Epithelial cell of proximal tubule (primary cell): Measurements from ENCODE around the gene SEC63. TPM values are rescaled to one million over a fixed set of nuclear protein-coding genes. Genes with fewer than 3 reads are reported as not detected.
"Not testable (repeated sequence)": the region's sequence is repeated elsewhere in the genome, so short reads cannot be mapped to it uniquely, and the experiment has no call there.

Source experiments
- DNase-seq: peaks from one replicate; pipeline ENCODE4 v3.0.0-alpha.2; 2011; ENCODE audit warnings: low read depth
- H3K4me3 ChIP-seq: 2 replicates; pipeline ENCODE4 v1.5.1; 2011; ENCODE audit warnings: low read depth, mild to moderate bottlenecking, low read length
- total RNA-seq: library from RNA; depleted of rRNA; stranded (reverse); fragments of >200 nt; gene quantifications from 2 replicates; pipeline ENCODE4 v1.2.3, GENCODE V29; 2015
- TF ChIP-seq, protein P1 (sequence below): conservative IDR thresholded peaks from 2 replicates; pipeline ENCODE4 v1.5.1; 2012; ENCODE audit warnings: low read depth, mild to moderate bottlenecking, low read length

SEC63 gene
- total RNA-seq, 1 donor from 2014 or later, result 5.4 TPM

DNA sequence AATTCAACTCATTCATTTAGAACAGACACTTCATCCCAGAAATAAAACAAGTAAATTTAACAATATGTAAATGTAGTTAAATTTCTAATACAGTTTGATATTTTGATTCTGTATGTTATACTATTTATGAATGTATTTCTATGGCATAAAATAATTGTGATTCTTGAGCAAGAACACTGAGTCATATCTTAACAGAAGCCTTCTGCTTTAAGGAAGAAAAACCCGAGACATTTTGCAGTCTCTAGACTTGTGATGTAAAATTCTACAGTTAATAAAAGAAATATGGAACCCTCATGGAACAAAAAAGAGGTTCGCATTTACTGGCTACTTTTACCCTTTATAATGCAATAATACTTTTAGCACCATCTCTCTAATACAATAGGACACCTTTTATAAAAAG, 86.0 kb downstream of the SEC63 start:
- no peak for DNase-seq
- no peak overlapping the region for H3K4me3 ChIP-seq
- TF ChIP-seq, protein P1, sequence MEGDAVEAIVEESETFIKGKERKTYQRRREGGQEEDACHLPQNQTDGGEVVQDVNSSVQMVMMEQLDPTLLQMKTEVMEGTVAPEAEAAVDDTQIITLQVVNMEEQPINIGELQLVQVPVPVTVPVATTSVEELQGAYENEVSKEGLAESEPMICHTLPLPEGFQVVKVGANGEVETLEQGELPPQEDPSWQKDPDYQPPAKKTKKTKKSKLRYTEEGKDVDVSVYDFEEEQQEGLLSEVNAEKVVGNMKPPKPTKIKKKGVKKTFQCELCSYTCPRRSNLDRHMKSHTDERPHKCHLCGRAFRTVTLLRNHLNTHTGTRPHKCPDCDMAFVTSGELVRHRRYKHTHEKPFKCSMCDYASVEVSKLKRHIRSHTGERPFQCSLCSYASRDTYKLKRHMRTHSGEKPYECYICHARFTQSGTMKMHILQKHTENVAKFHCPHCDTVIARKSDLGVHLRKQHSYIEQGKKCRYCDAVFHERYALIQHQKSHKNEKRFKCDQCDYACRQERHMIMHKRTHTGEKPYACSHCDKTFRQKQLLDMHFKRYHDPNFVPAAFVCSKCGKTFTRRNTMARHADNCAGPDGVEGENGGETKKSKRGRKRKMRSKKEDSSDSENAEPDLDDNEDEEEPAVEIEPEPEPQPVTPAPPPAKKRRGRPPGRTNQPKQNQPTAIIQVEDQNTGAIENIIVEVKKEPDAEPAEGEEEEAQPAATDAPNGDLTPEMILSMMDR, result no peak

GRCh38 chr6:107871512-107871911, 86.5 kb downstream of the SEC63 start:
- H3K4me3 ChIP-seq, DNase-seq: not testable (repeated sequence)

GRCh38 chr6:107871016-107871415, 87.0 kb downstream of the SEC63 start:
- no peak for DNase-seq
- TF ChIP-seq, protein P1, result no peak
- H3K4me3 ChIP-seq, result no peak overlapping the region

GRCh38 chr6:107870381-107870780, 87.6 kb downstream of the SEC63 start:
- no peak overlapping the region for H3K4me3 ChIP-seq
- TF ChIP-seq, protein P1, result no peak
- no peak for DNase-seq

- TF ChIP-seq, protein P1, result peak; percentile 23
- no peak overlapping the region for H3K4me3 ChIP-seq
- DNase-seq, result no peak
Observed at GRCh38 chr6:107869871-107870270, 88.1 kb downstream of the SEC63 start.

DNA sequence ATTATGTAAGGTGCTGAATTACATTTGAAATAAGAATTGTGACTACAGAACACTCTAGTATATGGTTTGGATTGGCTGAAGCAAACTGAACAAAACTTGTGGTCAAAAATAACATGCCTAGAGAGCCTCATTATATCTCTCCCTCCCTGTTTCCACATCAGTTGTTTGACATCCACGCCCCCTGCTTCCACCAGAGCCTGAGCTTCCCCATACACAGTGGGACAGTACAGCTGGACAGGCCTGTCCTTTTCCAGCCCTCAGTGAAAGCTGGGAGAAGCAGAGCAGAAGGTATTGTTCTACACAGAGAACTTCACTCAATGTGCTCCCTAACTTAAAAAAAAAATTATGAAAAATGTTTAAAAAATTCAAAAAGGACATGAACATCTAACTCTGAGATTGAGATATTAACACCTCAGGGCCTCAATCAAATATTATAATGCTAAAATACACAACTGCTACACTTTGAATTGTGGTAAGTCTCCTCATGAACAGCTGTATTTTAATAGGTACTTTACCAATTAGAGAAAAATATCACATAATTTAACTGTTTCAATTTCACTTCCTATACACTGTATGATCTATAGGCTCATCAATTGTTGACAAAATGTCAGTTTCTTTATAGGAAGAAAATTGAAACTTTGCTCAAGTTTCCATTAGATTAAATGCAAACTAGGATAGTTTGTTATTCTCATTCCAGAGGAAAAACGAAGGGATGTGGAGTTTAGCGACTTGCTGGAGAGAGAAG, 89.0 kb downstream of the SEC63 start:
- DNase-seq, result no peak
- TF ChIP-seq, protein P1, result no peak
- H3K4me3 ChIP-seq, result no peak overlapping the region

GRCh38 chr6:107867302-107867615, 90.7 kb downstream of the SEC63 start:
- DNase-seq, result no peak
- H3K4me3 ChIP-seq, result no peak overlapping the region
- TF ChIP-seq, protein P1, result no peak
